ENCODE measurements around the gene DHX8. TPM values are rescaled to one million over a fixed set of nuclear protein-coding genes. Genes with fewer than 3 reads are reported as not detected.
A peak's percentile ranks its signal among the peaks of the same experiment; 100 is the strongest.

The DHX8 gene
- total and polyA plus RNA-seq, 4 donors: 10.9 to 21.3 (median 19.4) TPM

DNA sequence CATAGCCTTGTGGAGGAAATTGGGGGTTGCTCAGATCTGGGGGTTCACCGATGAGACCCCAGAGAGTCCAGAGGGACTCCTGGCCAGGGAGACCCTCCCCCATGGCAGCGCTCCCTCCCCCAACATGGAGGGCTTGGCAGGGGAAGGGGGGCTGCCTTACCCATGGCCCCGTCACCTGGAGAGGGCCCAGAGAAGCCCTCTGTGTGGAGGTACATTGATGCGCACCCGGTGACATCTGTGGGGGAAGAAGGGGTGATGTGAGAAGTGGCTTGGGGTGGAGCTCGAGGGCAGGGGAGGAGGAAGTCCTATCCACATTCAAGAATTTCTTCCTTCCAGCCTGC is 46.1 kb downstream of the DHX8 start:
- Histone ChIP-seq H3K27ac (ENCODE audit: low read depth in 1 of 2, low read length in 2 of 2) (no peak overlapping the region), H3K9ac (ENCODE audit: low read depth in 1 of 2, low read length in 2 of 2) (no peak overlapping the region), H3K4me3 (ENCODE audit: low read depth in 1 of 3, low read length in 3 of 3) (no peak overlapping the region), H3K9me3 (ENCODE audit: control insufficient read depth in 4 of 4, low read length in 3 of 4) (no peaks in the 10 kb centered on the region), H3K27me3 (ENCODE audit: control insufficient read depth in 4 of 4, insufficient read depth in 4 of 4, low read length in 3 of 4) (no peaks in the 10 kb centered on the region), H3K4me1 (ENCODE audit: control insufficient read depth in 4 of 4, insufficient read depth in 4 of 4, low read length in 3 of 4) (peaks cover 0 to 6% (median under 1%) of the 10 kb centered on the region in 4 donors), H3K36me3 (ENCODE audit: control insufficient read depth in 4 of 4, insufficient read depth in 3 of 4, low read depth in 1 of 4, low read length in 3 of 4) (peaks cover 6 to 16% (median 10%) of the 10 kb centered on the region in 4 donors)
- 69% methylated on average over 6 of the region's 6 CpGs for WGBS
- TF ChIP-seq TAF1 (conservative IDR thresholded peaks at IDR 0.05): no peak
- TF ChIP-seq HNF4G (IDR thresholded peaks at IDR 0.05): no peak
- no peak for TF ChIP-seq EGR1 (IDR thresholded peaks at IDR 0.05; ENCODE audit: low read depth in 2 of 2)
- no peak for DNase-seq (ENCODE audit: low spot score)

DNA sequence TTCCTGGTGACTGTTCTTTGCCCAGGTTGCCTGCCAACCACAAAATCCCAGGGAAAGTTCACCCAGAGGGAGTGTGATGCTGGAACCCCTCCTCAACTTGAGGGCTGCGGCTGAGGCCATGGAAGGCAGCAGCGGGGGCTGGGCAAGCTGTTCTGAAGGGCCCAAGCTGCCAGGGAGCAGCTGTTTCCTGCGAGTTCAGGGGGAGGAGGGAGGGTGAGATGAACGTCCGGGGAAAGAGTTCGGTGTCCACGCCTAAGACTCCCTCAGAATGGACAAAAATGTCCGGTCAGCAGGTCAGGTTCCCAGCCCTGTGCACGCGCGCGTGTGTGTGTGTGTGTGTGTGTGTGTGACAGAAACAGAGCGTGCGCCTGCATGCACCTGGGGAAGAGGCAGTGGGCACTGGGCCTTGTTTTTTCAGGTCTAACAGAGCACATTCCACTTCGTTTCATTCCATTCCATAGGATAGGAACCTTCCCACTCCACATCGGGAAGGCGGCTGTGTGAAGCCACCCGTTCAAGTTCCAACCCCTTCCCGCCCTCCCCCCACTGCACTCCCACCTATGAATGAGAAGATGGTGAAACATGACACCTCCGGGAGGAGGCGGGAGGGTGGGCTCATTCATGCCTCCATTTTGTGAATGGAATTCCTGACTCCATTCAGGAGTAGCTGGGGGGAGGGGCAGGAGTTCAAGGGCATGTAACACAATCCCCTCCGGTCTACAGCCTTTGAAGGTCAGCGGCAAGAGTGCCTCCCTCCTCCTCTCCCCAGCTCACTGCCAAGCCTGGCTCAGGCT is 46.7 kb downstream of the DHX8 start:
- Histone ChIP-seq H3K4me1 (ENCODE audit: control insufficient read depth in 4 of 4, insufficient read depth in 4 of 4, low read length in 3 of 4) (peaks cover 0 to 6% (median under 1%) of the 10 kb centered on the region in 4 donors), H3K4me3 (ENCODE audit: low read depth in 1 of 3, low read length in 3 of 3) (no peak overlapping the region), H3K27ac (ENCODE audit: low read depth in 1 of 2, low read length in 2 of 2) (peak overlapping the region in 1 of 2 donors; percentile 6), H3K36me3 (ENCODE audit: control insufficient read depth in 4 of 4, insufficient read depth in 3 of 4, low read depth in 1 of 4, low read length in 3 of 4) (peaks cover under 1 to 10% (median 6%) of the 10 kb centered on the region in 4 donors), H3K9ac (ENCODE audit: low read depth in 1 of 2, low read length in 2 of 2) (no peak overlapping the region), H3K9me3 (ENCODE audit: control insufficient read depth in 4 of 4, low read length in 3 of 4) (no peaks in the 10 kb centered on the region), H3K27me3 (ENCODE audit: control insufficient read depth in 4 of 4, insufficient read depth in 4 of 4, low read length in 3 of 4) (no peaks in the 10 kb centered on the region)
- TF ChIP-seq RXRA (IDR thresholded peaks at IDR 0.05) (peak in 1 of 2 donors; percentile 8), GABPA (IDR thresholded peaks at IDR 0.05 in 1 of 2, conservative IDR thresholded peaks at IDR 0.05 in 1 of 2) (no peak), NR2F2 (IDR thresholded peaks at IDR 0.05) (peak; percentile 39)
- WGBS: 41% methylated on average over 23 of the region's 23 CpGs
- peak; percentile 78 for DNase-seq (ENCODE audit: low spot score)

GRCh38 chr17:43531082-43531378 is 47.3 kb downstream of the DHX8 start:
- 50% methylated on average over 3 of the region's 3 CpGs for WGBS
- no peaks in the 10 kb centered on the region for H3K9me3 ChIP-seq (ENCODE audit: control insufficient read depth in 4 of 4, low read length in 3 of 4)
- peaks cover 0 to 6% (median under 1%) of the 10 kb centered on the region in 4 donors for H3K4me1 ChIP-seq (ENCODE audit: control insufficient read depth in 4 of 4, insufficient read depth in 4 of 4, low read length in 3 of 4)
- DNase-seq (ENCODE audit: low spot score): no peak
- H3K36me3 ChIP-seq (ENCODE audit: control insufficient read depth in 4 of 4, insufficient read depth in 3 of 4, low read depth in 1 of 4, low read length in 3 of 4): peaks cover 0 to 8% (median 4%) of the 10 kb centered on the region in 4 donors
- H3K4me3 ChIP-seq (ENCODE audit: low read depth in 1 of 3, low read length in 3 of 3): no peak overlapping the region
- no peak for TF ChIP-seq FOXA2 (IDR thresholded peaks at IDR 0.05)
- TF ChIP-seq JUND (IDR thresholded peaks at IDR 0.05): no peak
- TF ChIP-seq RXRA (IDR thresholded peaks at IDR 0.05): no peak
- TF ChIP-seq EGR1 (IDR thresholded peaks at IDR 0.05; ENCODE audit: low read depth in 2 of 2): no peak
- no peak for TF ChIP-seq TAF1 (conservative IDR thresholded peaks at IDR 0.05)
- TF ChIP-seq, protein P1, sequence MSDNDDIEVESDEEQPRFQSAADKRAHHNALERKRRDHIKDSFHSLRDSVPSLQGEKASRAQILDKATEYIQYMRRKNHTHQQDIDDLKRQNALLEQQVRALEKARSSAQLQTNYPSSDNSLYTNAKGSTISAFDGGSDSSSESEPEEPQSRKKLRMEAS (IDR thresholded peaks at IDR 0.05): no peak
- TF ChIP-seq FOXA1 (IDR thresholded peaks at IDR 0.05): no peak
- no peak for TF ChIP-seq HNF4G (IDR thresholded peaks at IDR 0.05)
- TF ChIP-seq GABPA (IDR thresholded peaks at IDR 0.05 in 1 of 2, conservative IDR thresholded peaks at IDR 0.05 in 1 of 2): no peak
- no peak overlapping the region for H3K27ac ChIP-seq (ENCODE audit: low read depth in 1 of 2, low read length in 2 of 2)
- H3K9ac ChIP-seq (ENCODE audit: low read depth in 1 of 2, low read length in 2 of 2): no peak overlapping the region
- no peaks in the 10 kb centered on the region for H3K27me3 ChIP-seq (ENCODE audit: control insufficient read depth in 4 of 4, insufficient read depth in 4 of 4, low read length in 3 of 4)

DNA sequence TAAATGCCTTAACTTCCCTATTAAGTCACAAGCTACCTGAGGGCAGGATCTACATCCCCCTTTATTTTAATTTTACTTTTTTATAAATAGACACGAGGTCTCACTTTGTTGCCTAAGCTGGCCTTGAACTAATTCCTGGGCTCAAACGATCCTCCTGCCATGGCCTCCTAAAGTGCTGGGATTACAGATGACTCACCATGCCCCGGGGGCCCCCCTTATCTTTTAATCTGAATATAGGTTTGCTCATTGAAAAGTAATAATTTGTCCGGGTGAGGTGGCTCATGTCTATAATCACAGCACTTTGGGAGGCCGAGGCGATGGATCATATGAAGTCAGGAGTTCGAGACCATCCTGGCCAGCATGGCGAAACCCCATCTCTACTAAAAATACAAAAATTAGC is 48.2 kb downstream of the DHX8 start:
- no peak overlapping the region for H3K9ac ChIP-seq (ENCODE audit: low read depth in 1 of 2, low read length in 2 of 2)
- H3K27me3 ChIP-seq (ENCODE audit: control insufficient read depth in 4 of 4, insufficient read depth in 4 of 4, low read length in 3 of 4): no peaks in the 10 kb centered on the region
- peaks cover 0 to 6% (median under 1%) of the 10 kb centered on the region in 4 donors for H3K4me1 ChIP-seq (ENCODE audit: control insufficient read depth in 4 of 4, insufficient read depth in 4 of 4, low read length in 3 of 4)
- 87% methylated on average over 8 of the region's 8 CpGs for WGBS
- no peaks in the 10 kb centered on the region for H3K9me3 ChIP-seq (ENCODE audit: control insufficient read depth in 4 of 4, low read length in 3 of 4)
- no peak overlapping the region for H3K4me3 ChIP-seq (ENCODE audit: low read depth in 1 of 3, low read length in 3 of 3)
- peaks cover 0 to 5% (median 1%) of the 10 kb centered on the region in 4 donors for H3K36me3 ChIP-seq (ENCODE audit: control insufficient read depth in 4 of 4, insufficient read depth in 3 of 4, low read depth in 1 of 4, low read length in 3 of 4)
- no peak for DNase-seq (ENCODE audit: low spot score)
- no peak overlapping the region for H3K27ac ChIP-seq (ENCODE audit: low read depth in 1 of 2, low read length in 2 of 2)
- TF ChIP-seq FOXA2 (IDR thresholded peaks at IDR 0.05): no peak
- no peak for TF ChIP-seq RAD21 (IDR thresholded peaks at IDR 0.05)
- no peak for TF ChIP-seq YY1 (IDR thresholded peaks at IDR 0.05)
- TF ChIP-seq RXRA (IDR thresholded peaks at IDR 0.05): no peak
- TF ChIP-seq TAF1 (conservative IDR thresholded peaks at IDR 0.05): no peak
- TF ChIP-seq JUND (IDR thresholded peaks at IDR 0.05): no peak
